HUES48 (cell line): ENCODE measurements around the gene SLC33A1.
"Not testable (repeated sequence)": the region's sequence is repeated elsewhere in the genome, so short reads cannot be mapped to it uniquely, and the experiment has no call there.

Source experiments
- H3K27ac ChIP-seq: one replicate; pipeline ENCODE4 v1.7.0; 2013; ENCODE audit warnings: low read depth, low read length, inconsistent platforms
- H3K27me3 ChIP-seq: 2 replicates; pipeline ENCODE4 v1.6.1; 2013; ENCODE audit warnings: mild to moderate bottlenecking, low read length; ENCODE audit not compliant: control insufficient read depth, insufficient read depth
- H3K36me3 ChIP-seq: 2 replicates; pipeline ENCODE4 v1.6.1; 2013; ENCODE audit warnings: low read length; ENCODE audit not compliant: control insufficient read depth, insufficient read depth
- H3K4me1 ChIP-seq: 2 replicates; pipeline ENCODE4 v1.6.1; 2013; ENCODE audit warnings: mild to moderate bottlenecking, low read length; ENCODE audit not compliant: control insufficient read depth, insufficient read depth
- H3K4me3 ChIP-seq: 2 replicates; pipeline ENCODE4 v1.5.1; 2013; ENCODE audit warnings: mild to moderate bottlenecking, low read depth, low read length
- H3K9ac ChIP-seq: 2 replicates; pipeline ENCODE4 v1.6.1; 2013; ENCODE audit warnings: mild to moderate bottlenecking, low read depth, low read length, moderate library complexity
- H3K9me3 ChIP-seq: 2 replicates; pipeline ENCODE4 v1.6.1; 2013; ENCODE audit warnings: low read length; ENCODE audit not compliant: control insufficient read depth, insufficient read depth

The SLC33A1 gene

DNA sequence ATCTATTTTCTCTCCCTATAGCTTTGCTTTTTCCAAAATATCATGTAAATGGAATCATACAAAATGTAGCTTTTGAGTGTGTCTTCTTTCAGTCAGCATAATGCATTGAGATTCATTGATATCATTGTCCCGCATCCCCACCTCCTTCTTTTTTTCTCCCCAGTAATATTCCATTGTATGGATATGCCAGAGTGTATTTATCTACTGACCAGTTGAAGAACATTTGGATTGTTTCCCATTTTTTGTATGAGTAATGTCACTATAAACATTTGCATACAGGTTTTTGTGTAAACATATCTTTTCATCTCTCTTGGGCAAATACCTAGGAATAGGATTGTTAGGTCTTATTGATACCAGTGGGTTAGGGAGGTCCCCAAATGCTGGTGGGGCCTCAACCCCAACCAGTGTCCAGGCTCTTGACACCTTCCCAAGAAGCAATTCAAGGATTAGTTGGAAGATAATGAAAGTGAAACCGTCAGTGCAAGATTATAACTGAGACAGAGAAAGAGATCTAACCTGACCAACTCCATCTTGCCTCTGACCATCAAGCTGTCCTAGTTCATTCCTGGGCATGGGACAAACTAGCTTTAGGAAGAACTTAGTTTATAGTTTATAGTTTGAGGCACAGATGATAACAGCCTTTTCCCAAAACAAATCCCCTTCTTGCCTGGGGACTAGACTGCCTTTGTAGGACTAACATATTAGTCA, 7.4 kb upstream of the SLC33A1 start:
- H3K9ac ChIP-seq, result no peak overlapping the region
- no peaks in the 10 kb centered on the region for H3K4me1 ChIP-seq
- H3K27ac ChIP-seq, result no peak overlapping the region
- H3K4me3 ChIP-seq, result no peak overlapping the region
- no peaks in the 10 kb centered on the region for H3K27me3 ChIP-seq
- no peaks in the 10 kb centered on the region for H3K9me3 ChIP-seq
- H3K36me3 ChIP-seq, result no peaks in the 10 kb centered on the region

DNA sequence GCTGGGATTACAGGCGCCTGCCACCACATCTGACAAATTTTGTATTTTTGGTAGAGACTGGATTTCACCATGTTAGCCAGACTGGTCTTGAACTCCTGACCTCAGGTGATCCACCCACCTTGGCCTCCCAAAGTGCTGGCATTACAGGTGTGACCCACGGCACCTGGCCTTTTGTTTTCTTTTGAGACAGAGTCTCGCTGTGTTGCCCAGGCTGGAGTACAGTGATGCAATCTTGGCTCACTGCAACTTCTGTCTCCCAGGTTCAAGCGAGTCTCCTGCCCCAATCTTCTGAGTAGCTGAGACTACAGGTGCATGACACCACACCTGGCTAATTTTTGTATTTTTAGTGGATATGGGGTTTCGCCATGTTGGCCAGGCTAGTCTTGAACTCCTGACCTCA, 6.2 kb upstream of the SLC33A1 start:
- not testable (repeated sequence) for H3K36me3 ChIP-seq, H3K4me1 ChIP-seq, H3K4me3 ChIP-seq, H3K9ac ChIP-seq, H3K9me3 ChIP-seq, H3K27ac ChIP-seq, H3K27me3 ChIP-seq

DNA sequence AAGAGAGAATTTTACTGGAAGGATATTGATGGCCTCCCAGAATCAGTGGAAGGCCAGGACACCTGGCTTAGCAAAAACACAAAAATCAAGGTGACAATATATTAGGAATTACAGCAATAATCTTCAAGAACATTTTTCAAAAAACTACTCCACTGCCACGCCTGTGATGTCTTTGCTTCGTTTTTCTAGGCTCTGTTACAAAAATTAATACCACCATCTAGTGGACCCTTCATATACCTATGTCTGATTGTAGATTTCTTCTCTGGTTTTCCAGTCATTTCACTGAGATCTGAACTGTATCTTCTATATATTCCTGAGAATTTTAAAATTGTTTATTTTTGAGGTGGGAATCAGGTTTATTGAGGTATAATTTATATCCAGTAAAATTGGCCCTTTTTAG, 5.6 kb upstream of the SLC33A1 start:
- H3K27ac ChIP-seq, result no peak overlapping the region
- H3K36me3 ChIP-seq, result no peaks in the 10 kb centered on the region
- H3K9me3 ChIP-seq, result no peaks in the 10 kb centered on the region
- no peak overlapping the region for H3K4me3 ChIP-seq
- no peak overlapping the region for H3K9ac ChIP-seq
- no peaks in the 10 kb centered on the region for H3K27me3 ChIP-seq
- H3K4me1 ChIP-seq, result no peaks in the 10 kb centered on the region

DNA sequence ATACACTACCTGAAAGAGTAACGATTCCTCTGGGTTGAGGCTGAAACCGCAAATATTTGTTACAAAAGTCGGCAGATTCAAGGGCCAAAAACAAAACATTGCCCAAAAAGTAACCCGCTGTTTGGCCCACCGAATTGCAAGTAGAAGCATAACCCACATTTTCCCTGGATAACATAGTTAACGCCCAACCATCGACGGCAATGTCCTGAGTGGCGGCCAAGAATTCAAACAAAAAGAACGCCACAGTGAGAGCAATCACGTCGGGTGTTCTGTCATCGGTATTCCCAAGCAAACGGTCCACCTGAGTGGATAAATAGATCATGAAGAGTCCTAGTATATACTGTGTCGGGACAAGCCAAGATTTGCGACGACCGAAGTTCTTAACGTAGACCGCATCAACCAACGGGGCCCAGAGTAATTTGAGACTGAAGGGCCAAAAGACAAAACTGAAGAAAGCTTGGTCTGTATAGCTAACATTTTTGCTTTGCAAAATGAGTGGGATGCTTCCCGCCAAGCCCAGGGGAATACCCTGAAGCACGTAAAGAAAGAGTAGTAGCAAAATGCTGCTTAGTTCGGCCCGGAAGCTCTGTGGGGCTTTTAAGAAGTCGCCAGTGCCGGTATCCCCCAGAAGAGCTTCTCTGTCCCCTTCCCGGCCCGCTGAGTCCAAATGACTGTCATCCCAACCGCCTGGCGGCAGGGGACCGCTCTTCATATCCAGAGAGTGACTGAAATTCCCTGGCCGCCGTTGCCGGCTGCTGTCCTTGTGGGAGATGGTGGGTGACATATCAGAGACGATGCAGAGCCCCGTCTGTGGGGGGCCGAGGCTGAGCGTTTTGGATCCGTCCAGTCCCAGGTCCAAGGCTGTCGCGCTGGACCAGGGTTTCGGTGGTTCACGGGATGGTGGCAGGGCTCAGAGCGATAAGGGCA, 750 bp downstream of the SLC33A1 start:
- H3K9me3 ChIP-seq, result no peaks in the 10 kb centered on the region
- no peaks in the 10 kb centered on the region for H3K36me3 ChIP-seq
- H3K4me1 ChIP-seq, result 0 out of 2 replicates have a peak, but pooled peaks cover 5% of the 10 kb centered on the region
- peak overlapping the region; percentile 60 for H3K9ac ChIP-seq
- H3K27me3 ChIP-seq, result no peaks in the 10 kb centered on the region
- H3K4me3 ChIP-seq, result peak overlapping the region; percentile 89
- peak overlapping the region; percentile 80 for H3K27ac ChIP-seq

DNA sequence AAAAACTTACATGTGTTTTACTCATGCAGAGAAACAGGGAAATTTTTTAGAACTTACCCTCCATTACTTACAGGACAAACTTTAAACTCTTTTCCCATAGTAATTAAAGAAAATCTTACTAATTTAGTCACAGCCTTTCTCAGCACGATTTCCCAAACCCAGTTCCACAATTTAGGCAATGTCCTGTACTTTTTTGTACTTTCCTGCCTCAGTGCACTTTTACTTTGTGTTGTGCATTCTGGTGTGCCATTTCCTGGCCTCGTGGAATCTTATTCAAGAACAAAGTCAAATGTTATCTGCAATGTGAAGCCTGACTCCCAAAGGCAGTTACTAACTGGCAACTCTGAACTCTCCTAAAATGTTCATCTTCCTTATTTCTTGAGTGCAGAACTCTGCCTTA, 1.9 kb downstream of the SLC33A1 start:
- no peaks in the 10 kb centered on the region for H3K9me3 ChIP-seq
- no peaks in the 10 kb centered on the region for H3K27me3 ChIP-seq
- peak overlapping the region; percentile 89 for H3K4me3 ChIP-seq
- peak overlapping the region; percentile 40; the same call in 1 of the 2 replicates for H3K9ac ChIP-seq
- no peak overlapping the region for H3K27ac ChIP-seq
- 0 out of 2 replicates have a peak, but pooled peaks cover 5% of the 10 kb centered on the region for H3K4me1 ChIP-seq
- no peaks in the 10 kb centered on the region for H3K36me3 ChIP-seq

DNA sequence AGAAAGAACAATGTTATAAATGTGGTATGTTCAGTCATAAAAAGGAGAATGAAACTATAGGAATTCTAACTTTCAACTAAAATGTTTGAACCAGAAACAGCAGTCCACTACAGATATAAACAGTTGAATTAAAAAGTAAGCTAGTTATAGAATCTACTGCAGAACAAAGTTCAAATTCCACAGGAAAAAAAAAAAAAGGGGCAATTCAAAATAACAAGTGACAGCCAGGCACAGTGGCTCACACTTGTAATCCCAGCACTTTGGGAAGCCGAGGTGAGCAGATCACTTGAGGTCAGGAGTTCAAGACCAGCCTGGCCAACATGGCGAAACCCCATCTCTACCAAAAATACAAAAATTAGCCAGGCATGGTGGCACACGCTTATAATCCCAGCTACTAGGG, 4.8 kb downstream of the SLC33A1 start:
- H3K9ac ChIP-seq, H3K9me3 ChIP-seq, H3K4me1 ChIP-seq, H3K27me3 ChIP-seq, H3K36me3 ChIP-seq, H3K27ac ChIP-seq, H3K4me3 ChIP-seq: not testable (repeated sequence)

DNA sequence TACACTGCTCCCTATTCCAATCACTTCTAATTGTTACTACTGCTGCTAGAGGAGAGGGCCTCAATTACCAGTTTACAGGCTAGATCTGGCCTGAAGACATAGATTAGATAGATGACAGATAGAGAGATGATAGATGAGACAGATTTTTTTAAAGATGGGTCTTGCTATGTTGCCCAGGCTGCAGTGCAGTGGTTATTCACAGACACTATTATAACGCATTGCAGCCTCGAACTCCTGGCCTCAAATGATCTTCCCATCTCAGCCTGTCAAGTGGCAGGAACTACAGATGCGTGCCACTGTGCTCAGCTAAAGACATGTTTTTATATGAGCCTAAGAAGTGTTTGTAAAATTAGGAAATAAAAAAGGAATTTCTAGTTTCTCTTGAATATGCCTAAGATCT, 6.2 kb downstream of the SLC33A1 start:
- Histone ChIP-seq H3K27ac (no peak overlapping the region), H3K9ac (no peak overlapping the region), H3K4me3 (no peak overlapping the region), H3K9me3 (no peaks in the 10 kb centered on the region), H3K27me3 (no peaks in the 10 kb centered on the region), H3K36me3 (no peaks in the 10 kb centered on the region), H3K4me1 (0 out of 2 replicates have a peak, but pooled peaks cover 5% of the 10 kb centered on the region)

DNA sequence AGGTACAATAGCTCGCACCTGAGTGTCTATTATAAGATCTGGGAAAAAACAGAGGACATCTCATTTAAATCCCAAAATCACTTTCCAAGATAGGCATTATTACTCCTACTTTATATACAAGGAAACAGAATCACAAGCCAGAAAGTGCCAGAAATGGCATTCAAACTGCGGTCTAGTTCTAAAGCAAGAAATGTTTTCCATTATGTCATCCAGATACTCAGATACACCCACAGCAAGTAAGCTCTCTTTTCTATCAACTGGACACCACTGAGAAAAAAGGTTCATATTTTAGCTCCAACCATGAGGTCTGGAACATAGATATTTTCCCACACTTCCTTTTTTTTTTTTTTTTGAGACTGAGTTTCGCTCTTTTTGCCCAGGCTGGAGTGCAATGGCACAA, 8.1 kb downstream of the SLC33A1 start:
- Histone ChIP-seq H3K9ac (no peak overlapping the region), H3K4me3 (no peak overlapping the region), H3K4me1 (no peaks in the 10 kb centered on the region), H3K27me3 (no peaks in the 10 kb centered on the region), H3K9me3 (no peaks in the 10 kb centered on the region), H3K27ac (no peak overlapping the region), H3K36me3 (no peaks in the 10 kb centered on the region)

DNA sequence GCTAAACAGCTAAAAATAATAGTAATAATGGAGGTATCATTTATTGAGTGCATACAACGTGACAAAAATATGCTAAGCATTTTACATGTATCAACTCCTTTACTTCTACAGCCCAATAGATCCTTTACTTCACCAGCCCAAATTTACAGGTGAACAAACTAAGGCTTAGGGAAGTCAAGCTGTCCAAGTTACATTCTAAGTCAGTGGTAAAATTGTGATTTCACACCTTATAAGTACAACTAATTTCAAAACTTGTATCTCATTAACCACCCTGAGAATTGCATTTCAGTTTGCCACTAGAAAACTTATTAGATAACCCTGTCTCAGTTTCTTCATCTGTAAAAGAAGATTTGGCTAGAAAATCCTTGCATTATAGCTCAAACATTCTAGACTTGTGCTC, 10.7 kb downstream of the SLC33A1 start:
- no peaks in the 10 kb centered on the region for H3K9me3 ChIP-seq
- no peaks in the 10 kb centered on the region for H3K27me3 ChIP-seq
- H3K4me3 ChIP-seq, result no peak overlapping the region
- no peaks in the 10 kb centered on the region for H3K4me1 ChIP-seq
- no peak overlapping the region for H3K9ac ChIP-seq
- H3K27ac ChIP-seq, result no peak overlapping the region
- H3K36me3 ChIP-seq, result no peaks in the 10 kb centered on the region

DNA sequence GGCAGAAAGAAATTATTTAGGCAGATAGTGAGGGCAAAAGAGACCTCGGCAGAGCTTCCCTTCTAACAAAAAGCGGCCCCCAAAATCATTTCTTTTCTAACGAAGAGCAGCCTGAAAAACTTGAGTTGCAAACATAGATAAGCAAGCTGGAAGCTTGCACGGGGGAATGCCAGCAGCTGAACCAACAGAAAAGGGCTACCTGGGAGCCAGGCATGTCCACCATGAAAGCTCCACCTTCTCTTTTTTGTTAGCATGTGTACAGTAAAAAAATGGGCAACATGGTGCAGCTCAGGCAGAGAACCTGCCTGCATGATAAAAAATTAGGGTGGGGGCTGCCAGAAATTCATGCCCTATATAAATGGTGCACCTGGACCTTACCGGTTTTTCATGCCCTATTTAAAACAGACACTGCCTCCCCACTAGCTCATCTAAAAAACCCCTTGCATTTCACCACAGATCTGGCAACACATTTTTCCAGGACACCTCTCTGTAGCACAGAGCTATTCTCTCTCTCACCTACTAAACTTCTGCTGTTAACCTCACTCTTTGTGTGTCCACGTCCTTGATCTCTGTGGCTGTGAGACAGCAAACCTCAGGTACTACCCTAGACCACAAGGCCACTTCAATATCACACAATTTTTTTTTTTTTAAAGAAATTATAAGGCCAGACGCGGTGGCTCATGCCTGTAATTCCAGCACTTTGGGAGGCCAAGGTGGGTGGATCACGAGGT, 18.7 kb downstream of the SLC33A1 start:
- Histone ChIP-seq H3K9me3 (no peaks in the 10 kb centered on the region), H3K4me3 (no peak overlapping the region), H3K27me3 (no peaks in the 10 kb centered on the region), H3K36me3 (peaks cover 14% of the 10 kb centered on the region), H3K4me1 (no peaks in the 10 kb centered on the region), H3K9ac (no peak overlapping the region), H3K27ac (no peak overlapping the region)
